ENCODE results near the gene ASS1.

DNA sequence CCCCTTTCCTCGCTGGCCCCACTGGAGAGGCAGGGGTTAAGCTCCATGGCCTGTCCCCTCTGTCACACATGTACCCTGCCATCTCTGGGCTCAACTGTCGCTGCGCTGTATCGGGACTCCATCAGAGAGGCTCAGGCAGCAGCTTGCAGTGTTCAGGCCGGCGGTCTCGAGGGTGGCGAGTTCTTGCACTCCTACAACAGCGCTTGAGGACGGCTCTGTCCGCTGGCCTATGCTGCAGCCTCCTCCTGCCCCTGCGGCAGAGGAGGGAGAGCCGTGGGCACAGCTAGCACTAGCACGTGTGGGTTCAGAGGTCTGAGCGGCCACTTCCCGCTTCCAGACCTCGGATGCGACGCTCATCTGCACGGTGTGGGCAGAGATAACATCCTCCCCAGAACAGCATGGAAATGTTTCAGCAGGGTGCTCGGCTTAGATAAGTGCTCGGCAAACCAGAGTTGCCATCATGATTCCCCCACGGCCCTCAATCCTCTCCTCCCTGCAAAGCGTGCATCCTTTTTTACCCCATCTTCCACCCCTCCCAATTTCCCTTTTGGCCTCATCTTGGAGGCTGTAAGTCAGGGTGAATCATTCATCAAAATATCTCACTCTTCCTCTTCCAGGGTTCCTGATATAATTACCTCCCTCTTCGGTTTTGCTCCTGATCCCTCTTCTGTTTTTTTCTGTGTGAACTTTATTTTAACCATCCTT lies 92.7 kb downstream of the ASS1 start:
- TF ChIP-seq, protein P1, sequence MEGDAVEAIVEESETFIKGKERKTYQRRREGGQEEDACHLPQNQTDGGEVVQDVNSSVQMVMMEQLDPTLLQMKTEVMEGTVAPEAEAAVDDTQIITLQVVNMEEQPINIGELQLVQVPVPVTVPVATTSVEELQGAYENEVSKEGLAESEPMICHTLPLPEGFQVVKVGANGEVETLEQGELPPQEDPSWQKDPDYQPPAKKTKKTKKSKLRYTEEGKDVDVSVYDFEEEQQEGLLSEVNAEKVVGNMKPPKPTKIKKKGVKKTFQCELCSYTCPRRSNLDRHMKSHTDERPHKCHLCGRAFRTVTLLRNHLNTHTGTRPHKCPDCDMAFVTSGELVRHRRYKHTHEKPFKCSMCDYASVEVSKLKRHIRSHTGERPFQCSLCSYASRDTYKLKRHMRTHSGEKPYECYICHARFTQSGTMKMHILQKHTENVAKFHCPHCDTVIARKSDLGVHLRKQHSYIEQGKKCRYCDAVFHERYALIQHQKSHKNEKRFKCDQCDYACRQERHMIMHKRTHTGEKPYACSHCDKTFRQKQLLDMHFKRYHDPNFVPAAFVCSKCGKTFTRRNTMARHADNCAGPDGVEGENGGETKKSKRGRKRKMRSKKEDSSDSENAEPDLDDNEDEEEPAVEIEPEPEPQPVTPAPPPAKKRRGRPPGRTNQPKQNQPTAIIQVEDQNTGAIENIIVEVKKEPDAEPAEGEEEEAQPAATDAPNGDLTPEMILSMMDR (IDR thresholded peaks at IDR 0.05; ENCODE audit: insufficient read depth, low read length, poor library complexity, severe bottlenecking): no peak
- no peak for TF ChIP-seq EZH2phosphoT487 (conservative IDR thresholded peaks at IDR 0.05; ENCODE audit: low read length)

Measured in SU-DHL-6 (cell line).